IMR-90 (cell line): ENCODE data around the gene MX1.

ENCODE experiments used
- NFE2L2 ChIP-seq: fragments of 150-350 bp; IDR thresholded peaks from 2 replicates; pipeline ENCODE4 v1.6.1; 2016; ENCODE audit warnings: low read depth, mild to moderate bottlenecking, low read length
- POLR2A ChIP-seq: IDR thresholded peaks from 2 replicates; pipeline ENCODE4 v1.6.1; 2012; ENCODE audit warnings: mild to moderate bottlenecking, low read depth, low read length

DNA sequence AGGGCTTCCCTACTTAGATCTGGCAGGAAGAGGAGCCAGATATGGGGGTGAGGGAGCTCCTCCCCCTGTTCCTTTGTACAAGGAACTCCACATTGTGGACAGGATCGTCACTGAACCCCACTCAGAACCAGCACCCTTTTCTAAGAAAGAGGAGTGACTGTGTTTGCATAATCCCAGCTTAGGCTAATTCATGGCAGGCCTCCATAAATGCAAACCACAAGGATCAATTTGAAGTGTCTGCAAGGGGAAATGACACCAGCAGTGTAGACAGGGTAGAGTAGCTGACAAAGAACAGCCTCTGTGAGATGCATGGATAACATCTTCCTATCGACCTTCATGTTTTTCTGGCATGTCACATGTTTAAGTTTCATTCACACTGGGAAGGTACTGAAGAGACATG, 11.7 kb downstream of the MX1 start:
- TF ChIP-seq NFE2L2: no peak
- no peak for TF ChIP-seq POLR2A
